HEK293 (cell line): ENCODE results near the gene EGFR.

Experiments used
- CTCF ChIA-PET: fragments of 350-600 bp; formaldehyde crosslinking; extraction: SDS; loops from one replicate; lab custom pipeline; 2021; ENCODE audit warnings: antibody characterized with exemption; lab: Yijun Ruan, JAX
- POLR2A ChIA-PET: fragments of 300-600 bp; formaldehyde crosslinking; extraction: SDS; loops from one replicate; lab custom pipeline; 2020; ENCODE audit warnings: antibody characterized with exemption, inconsistent platforms; lab: Yijun Ruan, JAX
- H3K27ac ChIP-seq: fragments of 200-500 bp; sonication (Bioruptor generic); 2 replicates; pipeline ENCODE4 v1.5.1; 2014; ENCODE audit warnings: low read depth, low read length, control low read depth, inconsistent platforms; ENCODE audit errors: extremely low read depth
- H3K36me3 ChIP-seq, 2 experiments: fragments of 200-500 bp in 1 of 2; sonication (Bioruptor generic) in 1 of 2; 1 replicate in 1 of 2; 2 replicates in 1 of 2; pipeline ENCODE4 v1.5.1; 2014 to 2017; ENCODE audit warnings: inconsistent platforms in 2 of 2, low read length in 2 of 2; ENCODE audit not compliant: control insufficient read depth in 2 of 2, insufficient read depth in 1 of 2
- H3K4me1 ChIP-seq: fragments of 200-500 bp; sonication (Bioruptor generic); 2 replicates; pipeline ENCODE4 v1.5.1; 2014; ENCODE audit warnings: mild to moderate bottlenecking, low read length, inconsistent platforms; ENCODE audit not compliant: control insufficient read depth, insufficient read depth
- H3K4me3 ChIP-seq: 2 replicates; pipeline ENCODE4 v1.5.1; 2011; ENCODE audit warnings: low read depth, mild to moderate bottlenecking, control low read depth, low read length, moderate library complexity
- H3K9me3 ChIP-seq: fragments of 200-500 bp; sonication (Bioruptor generic); 2 replicates; pipeline ENCODE4 v1.5.1; 2014; ENCODE audit warnings: low read depth, low read length, inconsistent platforms; ENCODE audit not compliant: control insufficient read depth, insufficient read depth
- EGR2 ChIP-seq: fragments of 450-650 bp; formaldehyde crosslinking; IDR thresholded peaks from 2 replicates; pipeline ENCODE4 v1.5.1; 2016; ENCODE audit warnings: low read depth, missing biosample characterization, missing genetic modification characterization
- MEIS1 ChIP-seq: sonication (generic); formaldehyde crosslinking; IDR thresholded peaks from 2 replicates; pipeline ENCODE4 v1.8.1; 2022; ENCODE audit warnings: missing genetic modification reagents, mild to moderate bottlenecking, borderline replicate concordance
- MZF1 ChIP-seq: fragments of 450-650 bp; formaldehyde crosslinking; IDR thresholded peaks from 2 replicates; pipeline ENCODE4 v1.5.1; 2017; ENCODE audit warnings: missing biosample characterization, missing genetic modification characterization, borderline replicate concordance
- SALL2 ChIP-seq: fragments of 450-650 bp; formaldehyde crosslinking; IDR thresholded peaks from 2 replicates; pipeline ENCODE4 v1.5.0; 2017; ENCODE audit warnings: missing biosample characterization, mild to moderate bottlenecking, missing genetic modification characterization, borderline replicate concordance
- SETDB1 ChIP-seq: IDR thresholded peaks from one replicate; pipeline ENCODE4 v1.6.1; 2017; ENCODE audit warnings: mild to moderate bottlenecking, low read length, moderate library complexity, mixed read lengths; ENCODE audit not compliant: insufficient read length
- SP3 ChIP-seq: fragments of 450-650 bp; formaldehyde crosslinking; IDR thresholded peaks from 2 replicates; pipeline ENCODE4 v1.5.1; 2016; ENCODE audit warnings: missing biosample characterization, missing genetic modification characterization
- YY2 ChIP-seq: fragments of 450-650 bp; formaldehyde crosslinking; IDR thresholded peaks from 2 replicates; pipeline ENCODE4 v1.5.1; 2016; ENCODE audit warnings: missing biosample characterization, missing genetic modification characterization
- ZBTB48 ChIP-seq: fragments of 450-650 bp; formaldehyde crosslinking; IDR thresholded peaks from 2 replicates; pipeline ENCODE4 v1.5.1; 2016; ENCODE audit warnings: missing biosample characterization, missing genetic modification characterization
- ZFP3 ChIP-seq: fragments of 450-650 bp; formaldehyde crosslinking; IDR thresholded peaks from 2 replicates; pipeline ENCODE4 v1.5.1; 2016; ENCODE audit warnings: low read depth, missing biosample characterization, missing genetic modification characterization
- ZFP41 ChIP-seq: fragments of 450-650 bp; formaldehyde crosslinking; IDR thresholded peaks from 2 replicates; pipeline ENCODE4 v1.5.1; 2016; ENCODE audit warnings: missing biosample characterization, missing genetic modification characterization, borderline replicate concordance
- ZNF341 ChIP-seq: fragments of 450-650 bp; formaldehyde crosslinking; IDR thresholded peaks from 2 replicates; pipeline ENCODE4; 2016; ENCODE audit warnings: low read depth, missing biosample characterization, missing genetic modification characterization
- ZNF391 ChIP-seq: fragments of 450-650 bp; formaldehyde crosslinking; IDR thresholded peaks from 2 replicates; pipeline ENCODE4 v1.5.1; 2016; ENCODE audit warnings: low read depth, missing biosample characterization, missing genetic modification characterization, borderline replicate concordance
- ZNF404 ChIP-seq: fragments of 450-650 bp; formaldehyde crosslinking; IDR thresholded peaks from 2 replicates; pipeline ENCODE4 v1.5.1; 2017; ENCODE audit warnings: missing biosample characterization, missing genetic modification characterization
- ZNF423 ChIP-seq: fragments of 450-650 bp; formaldehyde crosslinking; IDR thresholded peaks from 2 replicates; pipeline ENCODE4 v1.5.1; 2016; ENCODE audit warnings: missing biosample characterization, missing genetic modification characterization
- ZNF473 ChIP-seq: fragments of 450-650 bp; formaldehyde crosslinking; IDR thresholded peaks from 2 replicates; pipeline ENCODE4 v1.5.1; 2017; ENCODE audit warnings: missing biosample characterization, missing genetic modification characterization
- ZNF544 ChIP-seq: fragments of 450-650 bp; formaldehyde crosslinking; IDR thresholded peaks from 2 replicates; pipeline ENCODE4 v1.5.0; 2017; ENCODE audit warnings: missing biosample characterization, missing genetic modification characterization
- ZNF560 ChIP-seq: fragments of 450-650 bp; formaldehyde crosslinking; IDR thresholded peaks from 2 replicates; pipeline ENCODE4 v1.5.1; 2017; ENCODE audit warnings: missing biosample characterization, missing genetic modification characterization, borderline replicate concordance
- ZNF571 ChIP-seq: fragments of 450-650 bp; formaldehyde crosslinking; IDR thresholded peaks from 2 replicates; pipeline ENCODE4 v1.5.0; 2017; ENCODE audit warnings: missing biosample characterization, missing genetic modification characterization
- ZNF585B ChIP-seq: fragments of 450-650 bp; formaldehyde crosslinking; IDR thresholded peaks from 2 replicates; pipeline ENCODE4 v1.5.1; 2016; ENCODE audit warnings: missing biosample characterization, missing genetic modification characterization
- ZNF701 ChIP-seq: fragments of 450-650 bp; formaldehyde crosslinking; IDR thresholded peaks from 2 replicates; pipeline ENCODE4 v1.5.1; 2016; ENCODE audit warnings: missing biosample characterization, missing genetic modification characterization
- ZNF792 ChIP-seq: fragments of 450-650 bp; formaldehyde crosslinking; IDR thresholded peaks from 2 replicates; pipeline ENCODE4 v1.5.1; 2016; ENCODE audit warnings: missing biosample characterization, missing genetic modification characterization
- ZXDB ChIP-seq: fragments of 450-650 bp; formaldehyde crosslinking; IDR thresholded peaks from 2 replicates; pipeline ENCODE4 v1.5.1; 2016; ENCODE audit warnings: missing biosample characterization, missing genetic modification characterization
- TF ChIP-seq, protein P1 (sequence below): fragments of 450-650 bp; IDR thresholded peaks from 2 replicates; pipeline ENCODE4 v1.5.1; 2018; ENCODE audit warnings: missing biosample characterization, missing genetic modification characterization
- TF ChIP-seq, protein P2 (sequence below): fragments of 450-650 bp; formaldehyde crosslinking; IDR thresholded peaks from 2 replicates; pipeline ENCODE4 v1.5.1; 2016; ENCODE audit warnings: missing biosample characterization, missing genetic modification characterization, low read depth
- TF ChIP-seq, protein P3 (sequence below): fragments of 450-650 bp; formaldehyde crosslinking; IDR thresholded peaks from 2 replicates; pipeline ENCODE4 v1.5.1; 2016; ENCODE audit warnings: missing biosample characterization, missing genetic modification characterization
- TF ChIP-seq, protein P4 (sequence below): fragments of 450-650 bp; IDR thresholded peaks from 2 replicates; pipeline ENCODE4 v1.5.1; 2018; ENCODE audit warnings: missing biosample characterization, mild to moderate bottlenecking, missing genetic modification characterization
- TF ChIP-seq, protein P5 (sequence below): fragments of 450-650 bp; formaldehyde crosslinking; IDR thresholded peaks from 2 replicates; pipeline ENCODE4 v1.5.1; 2016; ENCODE audit warnings: missing biosample characterization, missing genetic modification characterization
- TF ChIP-seq, protein P6 (sequence below): fragments of 450-650 bp; formaldehyde crosslinking; IDR thresholded peaks from 2 replicates; pipeline ENCODE4 v1.5.1; 2017; ENCODE audit warnings: missing biosample characterization, missing genetic modification characterization

Gene EGFR

DNA sequence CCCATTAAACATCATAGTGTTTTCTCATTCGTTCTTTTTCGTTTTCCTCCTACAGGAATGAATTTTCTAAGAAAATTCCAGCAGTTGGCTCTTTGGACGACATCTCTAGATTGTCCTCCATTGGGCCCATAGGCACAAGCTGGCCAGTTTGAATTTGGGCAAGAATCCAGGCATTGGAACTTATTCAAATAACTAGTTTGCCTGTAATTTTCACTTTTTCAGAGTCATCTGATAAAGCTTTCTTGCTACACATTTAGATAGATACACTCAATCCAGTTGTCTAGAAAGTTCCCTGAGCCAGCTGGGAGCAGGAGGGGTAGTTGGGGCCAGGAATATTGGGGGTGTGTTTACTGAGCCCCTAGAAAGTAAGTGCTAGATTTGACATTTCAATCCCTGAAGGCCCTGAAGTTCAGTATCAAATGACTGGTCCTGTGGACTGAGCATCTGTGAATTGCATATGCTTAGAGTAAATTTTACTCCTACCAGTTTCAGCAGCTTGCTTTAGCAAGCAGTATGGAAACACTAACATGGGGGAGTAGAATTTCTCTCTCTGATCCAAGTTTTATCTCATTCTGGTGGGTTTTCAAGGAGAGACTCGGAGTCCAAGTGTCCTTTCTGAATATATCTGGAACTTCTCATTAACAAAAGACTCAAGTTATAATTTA, 5.2 kb downstream of the EGFR start:
- H3K27ac ChIP-seq = no peak overlapping the region
- TF ChIP-seq, protein P1, sequence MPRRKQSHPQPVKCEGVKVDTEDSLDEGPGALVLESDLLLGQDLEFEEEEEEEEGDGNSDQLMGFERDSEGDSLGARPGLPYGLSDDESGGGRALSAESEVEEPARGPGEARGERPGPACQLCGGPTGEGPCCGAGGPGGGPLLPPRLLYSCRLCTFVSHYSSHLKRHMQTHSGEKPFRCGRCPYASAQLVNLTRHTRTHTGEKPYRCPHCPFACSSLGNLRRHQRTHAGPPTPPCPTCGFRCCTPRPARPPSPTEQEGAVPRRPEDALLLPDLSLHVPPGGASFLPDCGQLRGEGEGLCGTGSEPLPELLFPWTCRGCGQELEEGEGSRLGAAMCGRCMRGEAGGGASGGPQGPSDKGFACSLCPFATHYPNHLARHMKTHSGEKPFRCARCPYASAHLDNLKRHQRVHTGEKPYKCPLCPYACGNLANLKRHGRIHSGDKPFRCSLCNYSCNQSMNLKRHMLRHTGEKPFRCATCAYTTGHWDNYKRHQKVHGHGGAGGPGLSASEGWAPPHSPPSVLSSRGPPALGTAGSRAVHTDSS (tag by site-specific recombination) = no peak
- TF ChIP-seq, protein P2, sequence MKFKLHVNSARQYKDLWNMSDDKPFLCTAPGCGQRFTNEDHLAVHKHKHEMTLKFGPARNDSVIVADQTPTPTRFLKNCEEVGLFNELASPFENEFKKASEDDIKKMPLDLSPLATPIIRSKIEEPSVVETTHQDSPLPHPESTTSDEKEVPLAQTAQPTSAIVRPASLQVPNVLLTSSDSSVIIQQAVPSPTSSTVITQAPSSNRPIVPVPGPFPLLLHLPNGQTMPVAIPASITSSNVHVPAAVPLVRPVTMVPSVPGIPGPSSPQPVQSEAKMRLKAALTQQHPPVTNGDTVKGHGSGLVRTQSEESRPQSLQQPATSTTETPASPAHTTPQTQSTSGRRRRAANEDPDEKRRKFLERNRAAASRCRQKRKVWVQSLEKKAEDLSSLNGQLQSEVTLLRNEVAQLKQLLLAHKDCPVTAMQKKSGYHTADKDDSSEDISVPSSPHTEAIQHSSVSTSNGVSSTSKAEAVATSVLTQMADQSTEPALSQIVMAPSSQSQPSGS = no peak
- TF ChIP-seq ZNF404 (tag by site-specific recombination) (no peak), ZNF792 (no peak), ZNF341 (no peak), ZNF473 (no peak), ZFP3 (tag by site-specific recombination) (no peak)
- TF ChIP-seq, protein P3, sequence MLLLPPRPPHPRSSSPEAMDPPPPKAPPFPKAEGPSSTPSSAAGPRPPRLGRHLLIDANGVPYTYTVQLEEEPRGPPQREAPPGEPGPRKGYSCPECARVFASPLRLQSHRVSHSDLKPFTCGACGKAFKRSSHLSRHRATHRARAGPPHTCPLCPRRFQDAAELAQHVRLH (tag by site-specific recombination) = no peak
- TF ChIP-seq, protein P4, sequence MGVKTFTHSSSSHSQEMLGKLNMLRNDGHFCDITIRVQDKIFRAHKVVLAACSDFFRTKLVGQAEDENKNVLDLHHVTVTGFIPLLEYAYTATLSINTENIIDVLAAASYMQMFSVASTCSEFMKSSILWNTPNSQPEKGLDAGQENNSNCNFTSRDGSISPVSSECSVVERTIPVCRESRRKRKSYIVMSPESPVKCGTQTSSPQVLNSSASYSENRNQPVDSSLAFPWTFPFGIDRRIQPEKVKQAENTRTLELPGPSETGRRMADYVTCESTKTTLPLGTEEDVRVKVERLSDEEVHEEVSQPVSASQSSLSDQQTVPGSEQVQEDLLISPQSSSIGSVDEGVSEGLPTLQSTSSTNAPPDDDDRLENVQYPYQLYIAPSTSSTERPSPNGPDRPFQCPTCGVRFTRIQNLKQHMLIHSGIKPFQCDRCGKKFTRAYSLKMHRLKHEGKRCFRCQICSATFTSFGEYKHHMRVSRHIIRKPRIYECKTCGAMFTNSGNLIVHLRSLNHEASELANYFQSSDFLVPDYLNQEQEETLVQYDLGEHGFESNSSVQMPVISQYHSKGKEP (tag by site-specific recombination) = no peak
- TF ChIP-seq, all 188 proteins: peak for 0
- H3K4me1 ChIP-seq = peaks cover 8% of the 10 kb centered on the region; the same call in 1 of the 2 replicates
- no peaks in the 10 kb centered on the region for H3K9me3 ChIP-seq
- POLR2A ChIA-PET = no interaction called here
- CTCF ChIA-PET = no interaction called here
- no peak overlapping the region for H3K4me3 ChIP-seq
- no peaks in the 10 kb centered on the region for H3K36me3 ChIP-seq

DNA sequence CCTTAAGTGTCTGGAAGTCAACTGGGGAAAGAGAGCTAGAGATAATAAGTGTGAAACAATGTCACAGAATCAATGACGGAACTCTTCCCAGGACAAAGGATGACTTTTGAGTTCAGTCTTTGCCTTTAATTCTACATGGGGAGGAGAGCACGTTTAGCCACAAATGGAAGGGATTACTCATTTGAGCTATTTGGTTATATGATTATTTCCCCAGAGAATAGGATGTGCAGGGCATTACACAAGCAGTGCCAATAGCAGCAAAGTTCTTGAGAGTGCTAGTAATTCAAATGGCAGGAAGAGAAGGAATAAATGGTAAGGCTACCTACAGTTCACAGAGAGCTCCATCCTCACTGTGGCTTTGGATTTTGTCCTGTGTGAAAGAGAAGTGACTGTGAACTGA, 6.0 kb downstream of the EGFR start:
- peaks cover 8% of the 10 kb centered on the region; the same call in 1 of the 2 replicates for H3K4me1 ChIP-seq
- POLR2A ChIA-PET = no interaction called here
- no peak overlapping the region for H3K4me3 ChIP-seq
- H3K9me3 ChIP-seq = no peaks in the 10 kb centered on the region
- CTCF ChIA-PET = no interaction called here
- TF ChIP-seq ZNF701 (tag by site-specific recombination) (no peak), MEIS1 (no peak), EGR2 (no peak), ZNF560 (tag by site-specific recombination) (no peak), ZBTB48 (tag by site-specific recombination) (no peak), ZXDB (no peak), ZNF423 (tag by site-specific recombination) (no peak), YY2 (tag by site-specific recombination) (no peak), ZNF391 (tag by site-specific recombination) (no peak), ZFP41 (tag by site-specific recombination) (no peak), ZNF571 (tag by site-specific recombination) (no peak), ZNF585B (tag by site-specific recombination) (no peak), ZNF544 (tag by site-specific recombination) (no peak), MZF1 (tag by site-specific recombination) (no peak), SALL2 (tag by site-specific recombination) (no peak), SP3 (tag by site-specific recombination) (no peak), SETDB1 (no peak)
- TF ChIP-seq, protein P5, sequence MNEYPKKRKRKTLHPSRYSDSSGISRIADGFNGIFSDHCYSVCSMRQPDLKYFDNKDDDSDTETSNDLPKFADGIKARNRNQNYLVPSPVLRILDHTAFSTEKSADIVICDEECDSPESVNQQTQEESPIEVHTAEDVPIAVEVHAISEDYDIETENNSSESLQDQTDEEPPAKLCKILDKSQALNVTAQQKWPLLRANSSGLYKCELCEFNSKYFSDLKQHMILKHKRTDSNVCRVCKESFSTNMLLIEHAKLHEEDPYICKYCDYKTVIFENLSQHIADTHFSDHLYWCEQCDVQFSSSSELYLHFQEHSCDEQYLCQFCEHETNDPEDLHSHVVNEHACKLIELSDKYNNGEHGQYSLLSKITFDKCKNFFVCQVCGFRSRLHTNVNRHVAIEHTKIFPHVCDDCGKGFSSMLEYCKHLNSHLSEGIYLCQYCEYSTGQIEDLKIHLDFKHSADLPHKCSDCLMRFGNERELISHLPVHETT (tag by site-specific recombination) = no peak
- TF ChIP-seq, protein P6, sequence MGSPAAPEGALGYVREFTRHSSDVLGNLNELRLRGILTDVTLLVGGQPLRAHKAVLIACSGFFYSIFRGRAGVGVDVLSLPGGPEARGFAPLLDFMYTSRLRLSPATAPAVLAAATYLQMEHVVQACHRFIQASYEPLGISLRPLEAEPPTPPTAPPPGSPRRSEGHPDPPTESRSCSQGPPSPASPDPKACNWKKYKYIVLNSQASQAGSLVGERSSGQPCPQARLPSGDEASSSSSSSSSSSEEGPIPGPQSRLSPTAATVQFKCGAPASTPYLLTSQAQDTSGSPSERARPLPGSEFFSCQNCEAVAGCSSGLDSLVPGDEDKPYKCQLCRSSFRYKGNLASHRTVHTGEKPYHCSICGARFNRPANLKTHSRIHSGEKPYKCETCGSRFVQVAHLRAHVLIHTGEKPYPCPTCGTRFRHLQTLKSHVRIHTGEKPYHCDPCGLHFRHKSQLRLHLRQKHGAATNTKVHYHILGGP (tag by site-specific recombination) = no peak
- TF ChIP-seq, all 188 proteins: peak for 0
- Histone ChIP-seq H3K27ac (no peak overlapping the region), H3K36me3 (no peaks in the 10 kb centered on the region)
